MCF 10A (cell line): ENCODE measurements around the gene RAB9A. TPM values are rescaled to one million over a fixed set of nuclear protein-coding genes. Genes with fewer than 3 reads are reported as not detected.

Source experiments
- BruUV-seq: library from RNA; stranded (reverse); fragments of 400-500 nt; replicated peaks from 2 replicates; lab custom pipeline; 2021; lab: Mats Ljungman, UMichigan
- CTCF ChIA-PET: fragments of 300-600 bp; sonication (Branson Sonifier 250); formaldehyde crosslinking; extraction: SDS; loops from one replicate; lab custom pipeline; 2021; ENCODE audit warnings: antibody characterized with exemption, inconsistent platforms; lab: Yijun Ruan, JAX
- POLR2A ChIA-PET: fragments of 300-600, 350-650 bp; sonication (Branson Sonifier 250); formaldehyde crosslinking; extraction: SDS; loops from one replicate; lab custom pipeline; 2020; ENCODE audit warnings: antibody characterized with exemption, inconsistent platforms; lab: Yijun Ruan, JAX
- DNase-seq: peaks from one replicate; pipeline ENCODE4 v3.0.0-alpha.2; 2018; ENCODE audit not compliant: unreplicated experiment
- H3K27ac Mint-ChIP-seq: one replicate; pipeline ENCODE4 v1.8.0; 2022; ENCODE audit warnings: mild to moderate bottlenecking, low read depth, mixed read lengths; ENCODE audit not compliant: unreplicated experiment
- H3K27me3 Mint-ChIP-seq: one replicate; pipeline ENCODE4 v1.8.0; 2022; ENCODE audit warnings: mixed read lengths; ENCODE audit not compliant: insufficient read depth, unreplicated experiment
- H3K36me3 Mint-ChIP-seq: one replicate; pipeline ENCODE4 v1.8.0; 2022; ENCODE audit warnings: mild to moderate bottlenecking, moderate library complexity, mixed read lengths; ENCODE audit not compliant: insufficient read depth, unreplicated experiment
- H3K4me1 Mint-ChIP-seq: one replicate; pipeline ENCODE4 v1.8.0; 2022; ENCODE audit warnings: mixed read lengths; ENCODE audit not compliant: insufficient read depth, unreplicated experiment
- H3K4me3 Mint-ChIP-seq: one replicate; pipeline ENCODE4 v1.8.0; 2022; ENCODE audit warnings: mild to moderate bottlenecking, moderate library complexity, mixed read lengths; ENCODE audit not compliant: unreplicated experiment
- H3K9me3 Mint-ChIP-seq: one replicate; pipeline ENCODE4 v1.8.0; 2022; ENCODE audit warnings: mixed read lengths; ENCODE audit not compliant: unreplicated experiment
- intact Hi-C: fragments of 100-400 bp; cut with micrococcal nuclease; formaldehyde crosslinking; loops from 2 replicates; pipeline ENCODE4 v1.14.1; 2022
- total RNA-seq: library from RNA; stranded (reverse); gene quantifications from 2 replicates; pipeline ENCODE4 v1.2.3, GENCODE V29; 2022
- TF ChIP-seq, protein P1 (sequence below): fragments of 200-600 bp; IDR thresholded peaks from one replicate; pipeline ENCODE4 v1.8.0; 2022; ENCODE audit warnings: antibody characterized with exemption, mild to moderate bottlenecking; ENCODE audit not compliant: unreplicated experiment

Gene RAB9A
- total RNA-seq, 1 experiment from 2014 or later: 32.3 TPM

DNA sequence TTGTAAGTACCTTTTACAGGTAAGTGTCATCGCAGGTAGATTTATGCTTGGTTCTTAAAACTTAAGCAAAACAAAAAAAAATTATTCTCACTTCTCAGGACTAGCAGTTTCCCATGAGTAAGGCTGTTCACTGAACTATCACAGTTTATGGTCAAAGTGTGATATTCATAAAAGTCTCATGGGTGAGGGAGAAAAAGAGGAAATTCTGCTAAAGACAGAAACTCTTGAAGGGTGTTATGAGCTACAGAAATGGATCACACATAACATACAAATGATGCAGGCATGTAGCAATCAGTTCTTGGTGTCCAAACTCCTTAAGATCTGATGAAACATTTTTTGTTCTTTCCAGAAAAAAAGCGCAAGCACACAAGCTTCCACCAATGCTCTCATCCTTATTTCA, 8.5 kb downstream of the RAB9A start:
- H3K36me3 Mint-ChIP-seq: peaks cover 14% of the 10 kb centered on the region

DNA sequence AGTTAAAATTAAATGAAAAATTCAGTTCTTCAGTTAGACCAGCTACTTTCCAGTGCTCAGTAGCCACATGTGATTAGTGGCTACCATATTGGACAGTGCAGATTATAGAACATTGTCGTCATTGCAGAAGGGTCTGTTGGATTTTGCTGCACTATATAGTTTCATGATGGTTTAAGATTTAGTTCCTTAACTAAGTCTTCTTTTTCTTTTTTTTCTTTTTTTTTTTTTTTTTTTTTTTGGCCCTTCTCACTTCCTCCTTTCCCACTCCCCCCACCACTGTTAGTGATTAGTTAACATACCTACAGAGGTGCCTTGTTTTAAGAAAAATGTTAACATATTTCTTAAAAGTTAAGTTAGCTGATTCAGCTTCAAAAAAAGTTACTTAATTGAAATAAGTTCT, 9.0 kb downstream of the RAB9A start:
- ChIA-PET POLR2A (interaction anchor here (1.3 to 15.4 kb wide), 5 partner anchors 9 to 37 kb away, joined by 4 to 213 read pairs (median 6); partner anchors contain the start of genes OFD1, RAB9A and TRAPPC2), CTCF (interaction anchor here (0.6 to 1.1 kb wide), 4 partner anchors 25 to 739 kb away, joined by 3 to 4 read pairs (median 4); no protein-coding TSS in a partner anchor)
- Mint-ChIP-seq H3K4me3 (no peak overlapping the region), H3K27me3 (no peaks in the 10 kb centered on the region), H3K4me1 (peaks cover 41% of the 10 kb centered on the region), H3K27ac (no peak overlapping the region), H3K9me3 (no peaks in the 10 kb centered on the region), H3K36me3 (peaks cover 14% of the 10 kb centered on the region)
- BruUV-seq: no TSS peak
- DNase-seq: no peak
- intact Hi-C loops: no loop called here
- TF ChIP-seq, protein P1, sequence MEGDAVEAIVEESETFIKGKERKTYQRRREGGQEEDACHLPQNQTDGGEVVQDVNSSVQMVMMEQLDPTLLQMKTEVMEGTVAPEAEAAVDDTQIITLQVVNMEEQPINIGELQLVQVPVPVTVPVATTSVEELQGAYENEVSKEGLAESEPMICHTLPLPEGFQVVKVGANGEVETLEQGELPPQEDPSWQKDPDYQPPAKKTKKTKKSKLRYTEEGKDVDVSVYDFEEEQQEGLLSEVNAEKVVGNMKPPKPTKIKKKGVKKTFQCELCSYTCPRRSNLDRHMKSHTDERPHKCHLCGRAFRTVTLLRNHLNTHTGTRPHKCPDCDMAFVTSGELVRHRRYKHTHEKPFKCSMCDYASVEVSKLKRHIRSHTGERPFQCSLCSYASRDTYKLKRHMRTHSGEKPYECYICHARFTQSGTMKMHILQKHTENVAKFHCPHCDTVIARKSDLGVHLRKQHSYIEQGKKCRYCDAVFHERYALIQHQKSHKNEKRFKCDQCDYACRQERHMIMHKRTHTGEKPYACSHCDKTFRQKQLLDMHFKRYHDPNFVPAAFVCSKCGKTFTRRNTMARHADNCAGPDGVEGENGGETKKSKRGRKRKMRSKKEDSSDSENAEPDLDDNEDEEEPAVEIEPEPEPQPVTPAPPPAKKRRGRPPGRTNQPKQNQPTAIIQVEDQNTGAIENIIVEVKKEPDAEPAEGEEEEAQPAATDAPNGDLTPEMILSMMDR: no peak

More for the DNA sequence above, 8.5 kb downstream of the RAB9A start:
- ChIA-PET CTCF (interaction anchor here (0.6 to 1.1 kb wide), 2 partner anchors 25 to 60 kb away, joined by 4 read pairs; no protein-coding TSS in a partner anchor), POLR2A (interaction anchor here (1.3 to 15.4 kb wide), 5 partner anchors 9 to 38 kb away, joined by 4 to 213 read pairs (median 8); partner anchors contain the start of genes OFD1, RAB9A and TRAPPC2)
- H3K4me1 Mint-ChIP-seq: peaks cover 44% of the 10 kb centered on the region
- no TSS peak for BruUV-seq
- intact Hi-C loops: no loop called here
- H3K27me3 Mint-ChIP-seq: no peaks in the 10 kb centered on the region
- TF ChIP-seq, protein P1: no peak
- no peaks in the 10 kb centered on the region for H3K9me3 Mint-ChIP-seq
- H3K27ac Mint-ChIP-seq: no peak overlapping the region
- no peak overlapping the region for H3K4me3 Mint-ChIP-seq
- no peak for DNase-seq

DNA sequence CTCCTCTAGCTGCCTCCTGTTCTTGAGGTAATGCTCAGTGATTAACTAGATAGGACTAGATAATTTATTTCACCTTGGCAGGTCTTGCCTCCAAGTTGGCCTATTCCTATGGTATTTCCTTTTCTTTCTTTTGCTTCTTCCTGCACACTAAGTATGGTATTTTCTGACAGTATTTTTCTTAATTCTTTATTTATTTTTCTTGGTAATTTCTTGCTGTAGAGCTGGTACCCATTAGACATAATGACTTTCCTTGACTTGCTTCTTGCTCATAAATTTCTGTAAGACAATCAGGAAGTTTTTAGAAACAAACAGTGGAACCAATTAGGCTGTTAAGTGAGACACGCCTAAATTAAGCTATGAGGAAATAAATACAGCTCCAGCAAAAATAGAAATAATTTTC, 9.5 kb downstream of the RAB9A start:
- ChIA-PET CTCF (interaction anchor here (0.6 to 1.2 kb wide), 5 partner anchors 44 to 739 kb away, joined by 3 to 6 read pairs (median 3); no protein-coding TSS in a partner anchor), POLR2A (interaction anchor here (0.7 to 15.4 kb wide), 7 partner anchors 9 to 200 kb away, joined by 3 to 213 read pairs (median 6); partner anchors contain the start of genes OFD1, RAB9A and TRAPPC2)
- intact Hi-C loops: no loop called here
- H3K9me3 Mint-ChIP-seq: no peaks in the 10 kb centered on the region
- BruUV-seq: no TSS peak
- DNase-seq: no peak
- TF ChIP-seq, protein P1: no peak
- no peaks in the 10 kb centered on the region for H3K27me3 Mint-ChIP-seq
- peaks cover 14% of the 10 kb centered on the region for H3K36me3 Mint-ChIP-seq
- no peak overlapping the region for H3K4me3 Mint-ChIP-seq
- H3K4me1 Mint-ChIP-seq: peaks cover 37% of the 10 kb centered on the region
- no peak overlapping the region for H3K27ac Mint-ChIP-seq

DNA sequence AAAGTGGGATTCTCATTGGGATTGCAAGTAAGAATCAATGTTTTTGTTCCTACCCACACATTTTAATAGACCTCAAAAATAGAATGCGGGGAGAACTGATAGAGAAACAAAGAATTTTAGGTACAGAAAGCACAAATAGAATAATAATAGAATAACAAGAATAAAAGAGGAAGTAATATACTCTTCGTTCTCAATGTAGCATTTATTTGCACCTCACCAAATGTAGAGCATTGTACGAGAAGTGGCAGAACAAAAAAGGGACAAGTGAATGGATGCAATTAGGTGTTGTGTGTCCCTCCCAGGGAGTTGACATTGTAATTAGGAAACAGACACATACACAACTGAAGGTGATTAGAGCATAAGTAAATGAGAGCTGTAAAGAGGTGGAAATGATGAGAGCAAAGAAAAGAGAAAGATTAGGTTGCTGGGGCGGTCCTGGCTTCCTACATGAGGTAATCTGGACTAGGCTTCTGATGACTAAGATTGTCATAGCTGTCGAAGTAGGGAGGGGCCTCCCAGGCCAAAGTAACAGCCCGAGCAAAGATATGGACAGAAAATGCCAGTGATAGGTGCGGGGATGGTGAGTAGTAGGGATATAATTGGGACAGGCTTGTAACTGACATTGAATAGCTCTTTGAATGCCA, 10.4 kb downstream of the RAB9A start:
- Mint-ChIP-seq H3K27me3 (no peaks in the 10 kb centered on the region), H3K27ac (no peak overlapping the region), H3K36me3 (peaks cover 21% of the 10 kb centered on the region), H3K4me3 (no peak overlapping the region), H3K9me3 (no peaks in the 10 kb centered on the region), H3K4me1 (peaks cover 40% of the 10 kb centered on the region)
- intact Hi-C loops: no loop called here
- TF ChIP-seq, protein P1: no peak
- ChIA-PET CTCF (interaction anchor here (0.5 to 1.2 kb wide), 6 partner anchors 26 to 863 kb away, joined by 3 to 4 read pairs (median 3); no protein-coding TSS in a partner anchor), POLR2A (interaction anchor here (0.7 to 15.4 kb wide), 7 partner anchors 9 to 199 kb away, joined by 3 to 213 read pairs (median 4); partner anchors contain the start of genes OFD1, RAB9A and TRAPPC2)
- peak; percentile 61 for DNase-seq
- no TSS peak for BruUV-seq
